ENCODE measurements around the gene GALNTL6. TPM values are rescaled to one million over a fixed set of nuclear protein-coding genes. Genes with fewer than 3 reads are reported as not detected.

The GALNTL6 gene
- polyA plus RNA-seq, 3 donors: 0.70 to 1.4 (median 0.87) TPM

DNA sequence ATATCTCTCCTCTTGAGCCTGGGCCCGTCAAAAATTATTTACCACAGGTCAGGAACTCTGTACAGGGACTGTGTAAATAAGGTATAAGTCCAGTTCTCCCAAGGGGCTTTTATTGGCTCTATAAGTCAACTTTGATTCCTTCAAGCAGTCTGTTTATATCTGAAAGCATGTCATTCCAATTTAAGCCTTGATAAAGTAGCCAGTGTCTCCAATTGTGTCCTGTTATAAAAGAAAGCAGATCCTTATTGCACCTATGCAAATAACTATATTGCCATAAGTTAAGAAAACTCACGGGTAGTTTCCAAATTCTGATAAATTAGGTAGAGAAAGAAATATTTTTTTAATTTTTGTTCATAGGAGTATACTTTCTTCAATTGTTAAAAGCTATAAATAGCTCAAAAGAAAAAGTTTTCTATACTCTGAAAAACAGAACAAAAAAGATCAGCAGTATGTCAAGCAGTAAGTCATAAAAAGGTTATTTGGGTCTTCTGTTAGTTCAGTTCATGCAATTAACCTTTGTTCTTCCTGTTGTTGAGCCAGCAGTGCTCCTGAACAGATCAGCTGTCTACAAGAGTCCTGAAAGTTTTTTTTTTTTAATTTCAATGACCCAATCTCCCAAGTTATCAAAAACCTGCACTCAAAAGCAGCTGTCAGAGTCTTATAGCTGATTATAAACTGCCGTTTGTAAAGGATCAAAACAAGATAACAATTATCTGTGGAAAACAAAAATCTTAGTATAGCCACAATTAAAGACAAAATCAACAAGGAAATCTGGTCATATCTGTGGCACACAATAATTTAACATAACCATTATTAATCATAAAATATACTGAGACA is 1177.0 kb downstream of the GALNTL6 start:
- DNase-seq: no peak

DNA sequence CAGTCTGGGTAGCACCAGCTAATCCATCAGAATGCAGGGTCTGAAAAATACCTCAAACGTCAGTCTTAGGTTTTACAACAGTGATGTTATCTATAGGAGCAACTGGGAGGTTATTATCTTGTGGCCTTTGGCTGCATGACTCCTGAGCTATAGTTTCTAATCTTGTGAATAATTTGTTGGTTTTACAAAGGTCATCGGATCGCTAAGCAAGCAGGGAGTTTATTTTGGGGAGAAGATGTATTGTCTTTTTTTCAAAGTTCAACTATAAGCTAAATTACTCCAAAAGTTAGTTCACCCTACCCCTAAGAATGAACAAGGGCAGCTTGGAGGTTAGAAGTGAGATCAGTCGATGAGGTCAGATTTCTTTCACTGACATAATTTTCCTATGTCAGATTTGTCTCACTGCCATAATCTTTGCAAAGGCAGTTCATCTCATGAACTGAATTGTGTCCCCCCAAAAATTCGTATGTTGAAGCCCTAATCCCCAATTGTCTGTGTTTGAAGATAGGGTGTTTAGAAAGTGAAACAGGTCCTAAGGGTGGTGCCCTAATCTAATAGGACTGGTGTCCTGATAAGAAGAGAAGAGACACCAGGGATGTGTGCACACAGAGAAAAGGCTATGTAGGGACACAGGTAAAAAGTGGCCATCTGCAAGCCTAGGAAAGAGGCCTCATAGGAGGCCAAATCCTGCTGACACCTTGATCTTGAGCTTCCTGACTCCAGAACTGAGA is 1179.6 kb downstream of the GALNTL6 start:
- no peak for DNase-seq

DNA sequence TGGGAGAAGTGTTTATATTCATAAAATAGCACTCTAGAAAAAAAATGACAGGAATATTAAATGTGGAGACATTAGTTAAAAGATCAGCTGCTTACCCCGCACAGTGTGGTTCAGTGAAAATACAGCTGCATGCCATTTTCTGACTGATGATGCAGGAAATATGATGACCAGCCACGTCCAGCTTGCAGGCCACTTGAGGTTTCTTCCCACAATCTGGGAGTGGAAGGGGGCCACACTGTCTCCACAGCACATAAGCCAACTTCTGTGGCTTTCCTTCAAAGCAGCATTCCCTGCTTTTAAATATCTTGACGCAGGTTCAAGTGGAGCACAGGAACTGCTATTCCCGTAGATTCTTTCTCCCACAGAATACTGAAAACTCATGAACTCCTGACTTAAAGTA is 1182.0 kb downstream of the GALNTL6 start:
- DNase-seq: no peak

DNA sequence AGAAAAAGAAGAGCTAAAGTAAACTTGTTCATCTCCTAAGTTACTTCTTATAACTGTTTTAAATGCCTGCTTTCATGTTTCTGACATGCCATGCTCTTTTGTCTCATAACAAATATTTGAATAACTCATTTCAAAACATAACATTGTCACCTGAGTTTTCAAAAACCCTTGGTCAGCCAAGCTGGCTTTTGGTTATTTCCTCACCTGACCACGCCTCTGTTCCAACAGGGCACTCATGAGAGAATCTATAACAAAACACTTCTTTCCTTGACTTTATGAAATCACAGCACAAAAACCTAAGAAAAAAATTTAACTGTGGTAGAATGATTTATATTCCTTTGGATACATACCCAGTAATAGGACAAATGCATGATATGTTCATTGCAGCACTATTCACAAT is 1182.5 kb downstream of the GALNTL6 start:
- DNase-seq: no peak

DNA sequence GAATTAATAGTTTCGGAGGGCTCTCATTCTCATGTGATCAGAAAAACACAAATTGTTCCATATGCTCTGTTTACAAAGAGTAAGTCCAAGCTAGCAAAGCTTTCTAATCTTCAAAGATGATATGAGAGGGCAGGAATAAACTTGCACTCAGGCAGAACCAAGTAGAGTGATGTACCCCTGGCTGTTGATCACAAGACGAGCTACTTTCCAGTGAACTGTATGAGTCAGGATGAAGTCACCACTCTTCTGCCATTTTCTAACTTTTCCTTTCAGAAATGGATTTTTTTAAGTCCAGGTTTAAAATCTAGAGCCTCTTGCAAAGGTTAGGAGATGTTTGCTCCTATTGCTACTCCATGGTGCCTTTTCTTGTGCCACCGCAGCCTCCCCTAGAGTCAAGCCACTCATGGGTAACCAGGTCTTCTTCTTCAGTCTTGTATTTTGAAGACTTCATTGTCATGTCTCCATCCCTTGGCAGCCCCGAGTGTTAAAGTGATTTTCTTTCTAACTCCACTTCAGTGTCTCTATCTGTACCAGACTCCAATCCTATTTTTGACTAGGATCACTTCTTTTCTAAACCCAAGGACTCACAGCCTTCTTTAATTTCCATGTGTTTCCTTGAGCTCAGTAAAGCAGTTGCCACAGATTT is 1183.5 kb downstream of the GALNTL6 start:
- no peak for DNase-seq

DNA sequence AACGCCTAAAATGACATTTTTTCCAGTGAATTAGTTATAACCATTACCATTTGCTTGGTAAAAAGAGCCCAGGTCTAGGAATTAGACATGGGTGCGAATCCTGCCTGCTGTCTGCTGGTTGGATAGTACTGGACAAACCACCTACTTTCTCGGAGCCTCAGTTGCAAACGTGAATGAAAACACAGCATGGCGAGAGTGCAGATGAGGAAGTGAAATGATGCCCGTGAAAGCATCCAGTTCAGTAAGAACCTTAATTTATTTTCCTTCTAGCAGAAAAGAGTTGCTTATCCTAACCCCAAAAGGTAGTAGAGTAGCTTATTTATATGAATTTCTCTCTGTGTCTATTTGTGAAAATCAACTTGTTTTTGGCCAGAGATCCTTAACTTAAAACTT is 1184.0 kb downstream of the GALNTL6 start:
- no peak for DNase-seq

GRCh38 chr4:172997856-172998255 is 1184.7 kb downstream of the GALNTL6 start:
- DNase-seq: no peak

GRCh38 chr4:172998527-172999469 is 1185.6 kb downstream of the GALNTL6 start:
- DNase-seq: no peak

- no peak for DNase-seq
Observed at GRCh38 chr4:173001571-173001970, 1188.4 kb downstream of the GALNTL6 start.

- no peak for DNase-seq
Observed at GRCh38 chr4:173002830-173003561, 1189.8 kb downstream of the GALNTL6 start.

GRCh38 chr4:173005912-173006633 is 1192.9 kb downstream of the GALNTL6 start:
- DNase-seq: no peak

DNA sequence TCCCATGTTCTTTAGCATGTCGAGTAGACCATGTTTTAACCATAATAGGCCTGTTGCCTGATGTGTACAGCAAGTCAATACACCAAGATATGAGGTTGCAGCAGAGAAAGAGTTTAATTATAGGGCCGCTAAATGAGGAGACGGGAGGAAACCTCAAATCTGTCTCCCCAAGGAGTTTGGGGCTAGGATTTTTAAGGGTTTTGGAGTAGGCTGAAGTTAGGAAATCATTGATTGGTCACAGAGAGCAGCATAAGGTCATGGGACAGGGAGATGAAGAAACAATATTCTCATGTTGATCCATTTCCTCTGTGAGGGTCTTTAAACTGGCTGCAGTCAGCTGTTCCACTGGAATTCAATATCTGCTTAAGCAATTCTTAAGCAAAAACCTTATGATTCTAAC is 1195.2 kb downstream of the GALNTL6 start:
- DNase-seq: no peak

- DNase-seq: no peak
Observed at GRCh38 chr4:173009129-173009823, 1196.1 kb downstream of the GALNTL6 start.

GRCh38 chr4:173012608-173013007 is 1199.4 kb downstream of the GALNTL6 start:
- DNase-seq: no peak

DNA sequence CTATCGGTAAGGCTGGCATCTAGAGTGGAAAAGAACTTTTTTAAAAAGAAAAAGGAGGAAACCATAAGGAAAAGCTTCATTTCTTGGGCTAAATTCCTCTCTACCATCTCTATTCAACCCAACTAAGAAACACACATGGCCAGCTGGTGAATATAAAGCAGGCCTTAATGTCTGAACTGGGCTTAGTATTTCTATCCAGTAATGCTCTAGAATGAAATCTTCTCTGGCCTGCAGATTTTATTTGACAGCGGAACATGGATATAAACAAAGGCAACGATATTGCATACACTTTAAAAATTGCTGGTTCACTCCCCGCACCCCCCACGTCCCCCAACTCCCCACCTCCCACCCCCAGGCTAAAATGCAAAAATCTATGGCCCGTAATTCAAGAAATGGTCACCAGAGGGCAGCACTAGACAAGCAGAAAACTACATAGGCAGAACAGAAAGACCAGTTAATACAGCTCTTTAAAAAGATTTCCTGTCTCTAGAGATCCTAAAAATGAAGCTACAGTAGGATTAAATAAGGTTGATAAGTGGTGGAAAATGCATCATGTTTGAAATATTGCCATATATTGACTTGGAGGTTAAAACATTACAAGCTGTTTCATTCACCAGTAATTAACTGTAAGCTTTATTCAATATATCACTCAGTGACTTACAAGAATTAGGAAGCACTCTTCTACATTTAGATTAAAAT is 1200.2 kb downstream of the GALNTL6 start:
- DNase-seq: peak; percentile 35

GRCh38 chr4:173014113-173014558 is 1200.9 kb downstream of the GALNTL6 start:
- no peak for DNase-seq

DNA sequence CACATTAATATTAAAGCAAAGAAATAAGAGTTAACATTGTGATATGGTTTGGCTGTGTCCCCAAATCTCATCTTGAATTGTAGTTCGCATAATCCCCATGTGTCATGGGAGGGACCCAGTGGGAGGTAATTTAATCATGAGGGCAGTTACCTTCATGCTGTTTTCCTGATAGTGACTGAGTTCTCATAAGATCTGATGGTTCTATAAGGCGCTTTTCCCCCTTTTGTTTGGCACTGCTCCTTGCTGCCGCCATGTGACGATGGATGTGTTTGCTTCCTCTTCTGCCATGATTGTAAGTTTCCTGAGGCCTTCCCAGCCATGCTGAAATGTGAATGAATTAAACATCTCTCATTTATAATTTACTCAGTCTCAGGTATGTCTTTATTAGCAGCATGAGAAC is 1201.6 kb downstream of the GALNTL6 start:
- DNase-seq: no peak

DNA sequence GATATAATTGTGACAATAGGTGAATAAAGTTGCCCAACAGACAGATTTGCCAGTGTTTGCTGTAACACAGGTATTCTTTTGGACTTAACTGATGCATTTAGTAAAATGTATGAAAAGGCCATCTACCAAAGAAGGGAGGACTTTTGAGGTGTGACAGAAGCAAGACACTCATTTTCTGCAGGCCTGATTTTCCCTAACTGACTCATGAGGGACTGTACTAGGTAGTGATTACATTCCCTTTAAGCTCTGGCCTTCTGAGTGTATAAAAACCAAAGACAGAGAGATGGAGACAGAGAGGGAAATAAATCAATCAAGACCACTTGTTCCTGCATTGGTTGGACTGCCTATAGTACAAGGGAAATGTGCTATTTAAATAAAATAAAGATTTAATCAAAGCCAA is 1204.6 kb downstream of the GALNTL6 start:
- DNase-seq: no peak

DNA sequence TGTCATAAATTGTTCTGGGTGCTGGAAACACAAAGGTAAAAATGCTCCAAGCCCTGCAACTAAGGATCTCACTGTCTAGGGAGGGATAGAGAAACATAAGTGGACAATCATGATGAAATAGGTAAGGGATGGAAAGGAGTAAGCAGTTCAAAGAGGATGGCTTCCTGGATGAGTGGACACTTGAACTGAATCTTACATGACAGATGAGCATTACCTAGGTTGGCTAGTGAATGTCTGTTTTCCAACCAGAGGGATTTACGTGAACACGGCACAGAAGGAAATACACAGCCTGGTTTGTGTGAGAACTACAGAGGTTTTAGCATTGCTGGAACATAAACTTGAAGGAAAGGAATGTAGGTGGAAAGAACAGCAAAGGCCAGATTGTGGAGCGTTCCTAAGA is 1205.2 kb downstream of the GALNTL6 start:
- no peak for DNase-seq

All from renal pelvis (tissue), 4 donors.